Central memory CD8-positive, alpha-beta T cell (primary cell): Measurements from ENCODE around the gene GIPC3.
"Not testable (repeated sequence)": the region's sequence is repeated elsewhere in the genome, so short reads cannot be mapped to it uniquely, and the experiment has no call there.

Experiments
- ATAC-seq: fragments of 150-1000 bp; cut with Tn5 transposase; replicated peaks from 2 replicates; pipeline ENCODE4 v1.10.0; 2022; ENCODE audit warnings: mild to moderate bottlenecking, moderate FRiP score, moderate number of reproducible peaks; ENCODE audit not compliant: poor library complexity, severe bottlenecking; ENCODE audit errors: extremely low read depth
- DNase-seq, 2 donors: peaks; one replicate each; pipeline ENCODE4 v3.0.0; 2021; ENCODE audit warnings: low spot score in 2 of 2
- H3K27ac Mint-ChIP-seq: one replicate; pipeline ENCODE4 v1.8.0; 2022; ENCODE audit warnings: low read depth, mild to moderate bottlenecking, moderate library complexity, mixed read lengths
- H3K27me3 Mint-ChIP-seq: one replicate; pipeline ENCODE4 v1.8.0; 2022; ENCODE audit warnings: mixed read lengths
- H3K36me3 Mint-ChIP-seq: one replicate; pipeline ENCODE4 v1.8.0; 2022; ENCODE audit warnings: mild to moderate bottlenecking, moderate library complexity, mixed read lengths; ENCODE audit not compliant: insufficient read depth
- H3K4me1 Mint-ChIP-seq: one replicate; pipeline ENCODE4 v1.8.0; 2022; ENCODE audit warnings: mixed read lengths
- H3K4me3 Mint-ChIP-seq: one replicate; pipeline ENCODE4 v1.8.0; 2022; ENCODE audit warnings: mild to moderate bottlenecking, moderate library complexity, mixed read lengths
- H3K9me3 Mint-ChIP-seq: one replicate; pipeline ENCODE4 v1.8.0; 2022; ENCODE audit warnings: mixed read lengths

Gene GIPC3

DNA sequence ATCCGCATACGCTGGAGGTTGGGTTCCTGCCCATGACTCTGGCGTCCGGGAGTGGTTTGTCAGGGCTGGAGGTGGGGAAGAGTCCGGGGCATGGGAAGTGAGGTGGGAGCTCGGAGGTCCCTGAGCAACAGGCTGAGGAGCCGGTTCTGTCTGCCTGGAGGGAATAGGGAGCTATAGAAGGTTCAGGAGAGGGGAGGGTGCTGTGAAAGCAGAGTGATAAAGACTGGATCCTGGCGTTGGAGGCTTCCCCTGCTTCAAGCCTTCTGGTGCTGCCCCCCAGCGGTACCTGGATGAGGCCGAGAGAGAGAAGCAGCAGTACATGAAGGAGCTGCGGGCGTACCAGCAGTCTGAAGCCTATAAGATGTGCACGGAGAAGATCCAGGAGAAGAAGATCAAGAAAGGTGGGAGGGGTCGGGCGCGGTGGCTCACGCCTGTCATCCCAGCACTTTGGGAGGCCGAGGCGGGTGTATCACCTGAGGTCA, 10.0 kb upstream of the GIPC3 start:
- no peaks in the 10 kb centered on the region for H3K27me3 Mint-ChIP-seq
- peak overlapping the region; percentile 20 for H3K27ac Mint-ChIP-seq
- DNase-seq (no peak), ATAC-seq (no peak)
- no peak overlapping the region for H3K4me3 Mint-ChIP-seq
- no peaks in the 10 kb centered on the region for H3K9me3 Mint-ChIP-seq
- H3K4me1 Mint-ChIP-seq = no peaks in the 10 kb centered on the region
- peaks cover 8% of the 10 kb centered on the region for H3K36me3 Mint-ChIP-seq

DNA sequence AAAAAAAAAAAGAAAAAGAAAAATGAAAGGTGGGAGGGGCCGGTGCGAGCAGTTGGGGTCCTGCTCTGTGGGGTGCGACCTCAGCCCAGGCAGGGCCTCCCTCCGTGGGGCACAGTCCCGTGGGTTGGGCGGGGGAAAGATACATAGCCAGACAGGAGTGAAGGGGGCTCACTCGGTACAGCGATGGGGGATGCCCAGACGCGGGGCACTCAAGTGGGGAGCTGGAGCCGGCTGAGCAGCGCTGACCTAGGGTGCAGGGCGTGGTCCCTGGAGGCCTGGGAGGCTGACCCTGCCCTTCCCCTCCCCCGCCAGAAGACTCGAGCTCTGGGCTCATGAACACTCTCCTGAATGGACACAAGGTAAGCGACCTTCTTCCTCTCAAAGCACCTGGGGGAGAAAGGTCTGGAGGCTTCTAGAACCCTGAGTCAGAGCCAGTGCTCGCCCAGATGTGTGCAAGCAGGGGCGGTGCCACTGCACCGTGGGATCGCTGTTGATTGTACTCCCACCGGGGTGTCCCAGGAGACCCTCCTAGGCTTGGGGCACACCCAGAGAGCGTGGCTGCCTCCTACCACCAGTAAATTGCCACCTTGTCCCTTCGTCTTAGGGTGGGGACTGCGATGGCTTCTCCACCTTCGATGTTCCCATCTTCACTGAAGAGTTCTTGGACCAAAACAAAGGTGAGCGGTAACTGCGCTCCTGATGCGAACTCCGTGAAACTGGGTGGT, 9.2 kb upstream of the GIPC3 start:
- Mint-ChIP-seq H3K4me3 (no peak overlapping the region), H3K9me3 (no peaks in the 10 kb centered on the region), H3K27me3 (no peaks in the 10 kb centered on the region), H3K36me3 (peaks cover 8% of the 10 kb centered on the region), H3K4me1 (no peaks in the 10 kb centered on the region), H3K27ac (no peak overlapping the region)
- DNase-seq = no peak
- no peak for ATAC-seq

DNA sequence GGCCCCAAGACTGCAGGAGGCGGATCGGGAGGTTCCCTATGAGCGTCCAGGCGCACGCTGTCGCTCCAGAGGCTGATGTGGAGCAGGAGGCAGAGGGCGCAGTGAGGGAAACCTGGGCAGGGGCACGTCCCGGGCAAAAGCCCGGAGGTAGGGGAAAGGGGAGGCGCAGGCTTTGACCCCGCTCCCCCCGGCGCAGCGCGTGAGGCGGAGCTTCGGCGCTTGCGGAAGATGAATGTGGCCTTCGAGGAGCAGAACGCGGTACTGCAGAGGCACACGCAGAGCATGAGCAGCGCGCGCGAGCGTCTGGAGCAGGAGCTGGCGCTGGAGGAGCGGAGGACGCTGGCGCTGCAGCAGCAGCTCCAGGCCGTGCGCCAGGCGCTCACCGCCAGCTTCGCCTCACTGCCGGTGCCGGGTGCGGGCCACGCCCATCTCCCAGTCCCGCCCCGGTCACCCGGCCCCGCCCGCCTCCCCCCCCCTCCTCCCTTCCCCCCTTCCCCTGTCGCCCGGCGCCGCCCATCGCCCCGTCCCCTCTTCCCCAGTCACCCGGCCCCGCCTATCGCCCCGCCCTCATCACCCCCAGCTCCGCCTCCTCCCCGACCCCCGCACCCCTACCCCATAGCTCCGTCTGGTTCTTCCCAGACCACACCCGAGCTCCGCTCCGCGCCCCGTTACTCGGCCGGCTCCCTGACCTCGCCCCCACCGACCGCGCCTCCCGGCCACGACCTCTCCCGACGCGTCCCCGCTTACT, 8.4 kb upstream of the GIPC3 start:
- H3K27me3 Mint-ChIP-seq = no peaks in the 10 kb centered on the region
- no peak overlapping the region for H3K4me3 Mint-ChIP-seq
- no peak for DNase-seq
- H3K36me3 Mint-ChIP-seq = peaks cover 8% of the 10 kb centered on the region
- H3K4me1 Mint-ChIP-seq = no peaks in the 10 kb centered on the region
- no peak for ATAC-seq
- H3K9me3 Mint-ChIP-seq = no peaks in the 10 kb centered on the region
- no peak overlapping the region for H3K27ac Mint-ChIP-seq

DNA sequence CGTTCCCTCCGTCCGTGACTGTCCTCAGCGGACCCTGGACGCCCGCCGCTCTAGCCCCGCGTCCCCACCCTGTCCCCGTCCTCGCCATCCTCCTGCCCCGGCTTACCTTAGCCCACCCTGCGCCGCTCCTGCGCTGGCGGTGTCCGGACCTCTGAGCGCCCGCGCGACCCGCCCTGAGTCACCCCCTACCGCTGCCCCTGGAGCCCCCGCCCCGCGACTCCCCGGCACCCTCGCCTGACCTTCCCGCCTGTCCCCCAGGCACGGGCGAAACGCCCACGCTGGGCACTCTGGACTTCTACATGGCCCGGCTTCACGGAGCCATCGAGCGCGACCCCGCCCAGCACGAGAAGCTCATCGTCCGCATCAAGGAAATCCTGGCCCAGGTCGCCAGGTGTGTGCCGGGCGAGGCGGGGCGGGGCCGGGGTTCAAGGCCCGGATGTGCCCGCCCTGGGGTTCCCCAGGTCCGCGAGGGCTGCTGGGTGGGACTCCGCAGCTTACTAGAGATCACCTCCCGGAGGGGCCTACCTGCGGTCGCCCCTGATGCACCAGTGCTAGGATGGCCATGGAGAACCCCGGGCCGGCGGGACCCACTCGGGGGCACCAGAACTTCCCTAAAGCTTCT, 7.4 kb upstream of the GIPC3 start:
- Mint-ChIP-seq H3K27me3 (no peaks in the 10 kb centered on the region), H3K9me3 (no peaks in the 10 kb centered on the region), H3K27ac (no peak overlapping the region), H3K4me1 (no peaks in the 10 kb centered on the region), H3K36me3 (peaks cover 8% of the 10 kb centered on the region), H3K4me3 (no peak overlapping the region)
- ATAC-seq = no peak
- DNase-seq = no peak

DNA sequence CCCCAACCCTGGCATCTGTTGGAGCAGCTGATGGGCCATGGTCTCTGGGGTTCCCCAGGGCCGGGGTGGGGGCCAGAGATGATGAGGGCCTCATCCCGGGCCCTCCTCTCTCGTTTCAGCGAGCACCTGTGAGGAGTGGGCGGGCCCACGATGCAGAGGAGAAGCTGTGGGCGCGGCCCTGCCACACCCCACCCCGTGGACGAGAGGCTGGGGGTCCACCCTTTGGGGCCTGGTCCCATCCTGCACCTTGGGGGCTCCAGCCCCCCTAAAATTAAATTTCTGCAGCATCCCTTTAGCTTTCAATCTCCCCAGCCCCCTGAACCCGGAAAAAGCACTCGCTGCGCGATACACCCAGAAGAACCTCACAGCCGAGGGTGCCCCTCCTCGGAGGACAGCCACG, 6.9 kb upstream of the GIPC3 start:
- H3K4me3 Mint-ChIP-seq = no peak overlapping the region
- peaks cover 8% of the 10 kb centered on the region for H3K36me3 Mint-ChIP-seq
- no peak for DNase-seq
- no peak overlapping the region for H3K27ac Mint-ChIP-seq
- no peaks in the 10 kb centered on the region for H3K9me3 Mint-ChIP-seq
- no peaks in the 10 kb centered on the region for H3K27me3 Mint-ChIP-seq
- H3K4me1 Mint-ChIP-seq = no peaks in the 10 kb centered on the region
- no peak for ATAC-seq

DNA sequence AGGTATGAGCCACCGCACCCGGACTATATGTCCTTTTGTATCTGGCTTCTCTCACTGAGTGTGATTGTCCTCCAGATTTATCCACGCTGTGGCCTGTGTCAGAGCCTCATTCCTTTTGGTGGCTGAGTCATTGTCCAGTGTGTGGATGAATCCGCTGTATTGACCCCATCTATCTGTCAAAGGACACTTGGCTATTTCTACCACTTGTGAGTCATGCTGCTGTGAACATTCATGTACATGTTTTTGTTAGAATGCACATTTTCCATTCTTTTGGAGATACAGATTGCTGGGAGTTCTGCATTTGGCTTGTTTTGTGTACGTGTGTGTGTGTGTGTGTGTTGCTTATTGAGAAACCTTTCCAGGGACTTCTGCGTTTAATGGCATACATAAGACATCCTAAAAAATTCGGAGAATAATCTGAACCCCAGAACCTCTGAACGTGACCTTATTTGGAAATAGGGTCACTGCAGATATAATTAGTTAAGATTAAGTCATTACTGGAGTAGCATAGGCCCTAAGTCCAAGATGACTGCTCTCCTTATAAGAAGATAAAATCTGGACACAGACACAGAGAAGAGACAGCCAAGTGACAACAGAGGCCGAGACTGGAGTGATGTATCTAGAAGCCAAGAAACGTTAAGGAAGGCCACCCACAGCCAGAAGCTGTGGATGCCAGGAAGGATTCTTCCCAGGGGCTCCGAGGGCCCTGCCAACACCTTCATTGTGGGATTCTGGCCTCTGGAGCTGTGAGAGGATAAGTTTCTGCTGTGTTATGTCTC, 4.9 kb upstream of the GIPC3 start:
- Mint-ChIP-seq H3K27ac (no peak overlapping the region), H3K9me3 (no peaks in the 10 kb centered on the region), H3K4me1 (no peaks in the 10 kb centered on the region), H3K4me3 (no peak overlapping the region), H3K27me3 (no peaks in the 10 kb centered on the region), H3K36me3 (peaks cover 3% of the 10 kb centered on the region)
- DNase-seq = no peak
- no peak for ATAC-seq

DNA sequence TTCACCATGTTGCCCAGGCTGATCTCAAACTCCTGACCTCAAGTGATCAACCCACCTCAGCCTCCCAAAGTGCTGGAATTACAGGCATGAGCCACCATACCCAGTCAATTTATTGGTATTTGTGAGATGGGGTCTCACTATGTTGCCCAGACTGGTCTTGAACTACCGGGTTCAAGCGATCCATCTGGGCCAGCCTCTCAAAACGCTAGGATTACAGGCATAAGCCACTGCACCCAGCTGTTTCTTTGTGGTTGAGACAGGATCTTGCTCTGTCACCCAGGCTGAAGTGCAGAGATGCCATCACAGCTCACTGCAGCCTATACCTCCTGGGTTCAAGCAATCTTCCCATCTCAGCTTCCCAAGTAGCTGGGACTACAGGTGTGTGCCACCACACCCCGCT, 3.5 kb upstream of the GIPC3 start:
- not testable (repeated sequence) for H3K9me3 Mint-ChIP-seq, H3K4me3 Mint-ChIP-seq, ATAC-seq, H3K4me1 Mint-ChIP-seq, DNase-seq, H3K36me3 Mint-ChIP-seq, H3K27ac Mint-ChIP-seq, H3K27me3 Mint-ChIP-seq

DNA sequence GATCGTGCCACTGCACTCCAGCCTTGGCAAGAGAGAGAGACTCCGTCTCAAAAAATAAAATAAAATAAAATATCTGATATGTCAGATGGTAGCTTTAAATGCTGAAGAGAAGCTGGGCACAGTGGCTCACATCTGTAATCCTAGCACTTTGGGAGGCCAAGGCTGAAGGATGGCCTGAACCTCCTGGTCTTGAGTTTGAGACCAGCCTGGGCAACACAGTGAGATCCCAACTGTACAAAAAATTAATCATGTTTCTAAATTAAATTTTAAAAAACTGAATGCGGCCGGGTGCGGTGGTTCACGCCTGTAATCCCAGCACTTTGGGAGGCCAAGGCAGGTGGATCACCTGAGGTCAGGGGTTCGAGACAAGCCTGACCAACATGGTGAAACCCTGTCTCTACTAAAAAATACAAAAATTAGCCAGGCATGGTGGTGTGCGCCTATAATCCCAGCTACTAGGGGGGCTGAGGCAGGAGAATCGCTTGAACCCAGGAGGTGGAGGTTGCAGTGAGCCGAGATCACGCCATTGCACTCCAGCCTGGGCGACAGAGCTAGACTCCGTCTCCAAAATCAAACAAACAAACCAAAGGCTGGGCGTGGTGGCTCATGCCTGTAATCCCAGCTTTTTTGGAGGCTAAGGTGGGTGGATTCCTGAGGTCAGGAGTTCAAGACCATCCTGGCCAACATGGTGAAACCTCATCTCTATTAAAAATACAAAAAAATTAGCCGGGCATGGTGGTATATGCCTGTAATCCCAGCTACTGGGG, 1.1 kb upstream of the GIPC3 start:
- not testable (repeated sequence) for H3K9me3 Mint-ChIP-seq, H3K27ac Mint-ChIP-seq, H3K27me3 Mint-ChIP-seq, ATAC-seq, H3K4me1 Mint-ChIP-seq, H3K36me3 Mint-ChIP-seq, H3K4me3 Mint-ChIP-seq, DNase-seq

DNA sequence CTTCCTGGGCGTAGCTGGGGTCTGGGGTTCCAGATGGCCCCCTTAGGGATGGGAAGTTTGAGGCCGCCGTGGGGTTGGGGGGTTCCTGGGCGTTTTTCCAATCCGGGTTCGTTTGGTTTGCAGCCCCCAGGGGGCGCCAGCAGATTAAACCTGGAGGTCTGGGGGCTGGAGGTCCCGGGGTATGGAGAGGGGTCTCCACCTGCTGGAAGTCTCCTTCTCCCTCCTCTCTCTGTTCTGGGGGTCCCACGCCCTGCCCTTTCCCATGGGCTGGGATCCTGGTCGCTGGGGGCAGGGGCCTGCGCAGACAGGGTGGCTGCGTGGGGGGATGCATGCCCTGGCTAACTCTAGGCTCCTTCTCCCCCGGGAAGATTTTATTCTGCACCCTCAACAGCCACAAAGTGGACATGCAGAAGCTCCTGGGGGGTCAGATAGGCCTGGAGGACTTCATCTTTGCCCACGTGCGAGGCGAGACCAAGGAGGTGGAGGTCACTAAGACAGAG, 899 bp downstream of the GIPC3 start:
- Mint-ChIP-seq H3K27me3 (no peaks in the 10 kb centered on the region), H3K4me3 (no peak overlapping the region), H3K36me3 (no peaks in the 10 kb centered on the region), H3K9me3 (no peaks in the 10 kb centered on the region), H3K27ac (no peak overlapping the region), H3K4me1 (no peaks in the 10 kb centered on the region)
- ATAC-seq (no peak), DNase-seq (no peak)

DNA sequence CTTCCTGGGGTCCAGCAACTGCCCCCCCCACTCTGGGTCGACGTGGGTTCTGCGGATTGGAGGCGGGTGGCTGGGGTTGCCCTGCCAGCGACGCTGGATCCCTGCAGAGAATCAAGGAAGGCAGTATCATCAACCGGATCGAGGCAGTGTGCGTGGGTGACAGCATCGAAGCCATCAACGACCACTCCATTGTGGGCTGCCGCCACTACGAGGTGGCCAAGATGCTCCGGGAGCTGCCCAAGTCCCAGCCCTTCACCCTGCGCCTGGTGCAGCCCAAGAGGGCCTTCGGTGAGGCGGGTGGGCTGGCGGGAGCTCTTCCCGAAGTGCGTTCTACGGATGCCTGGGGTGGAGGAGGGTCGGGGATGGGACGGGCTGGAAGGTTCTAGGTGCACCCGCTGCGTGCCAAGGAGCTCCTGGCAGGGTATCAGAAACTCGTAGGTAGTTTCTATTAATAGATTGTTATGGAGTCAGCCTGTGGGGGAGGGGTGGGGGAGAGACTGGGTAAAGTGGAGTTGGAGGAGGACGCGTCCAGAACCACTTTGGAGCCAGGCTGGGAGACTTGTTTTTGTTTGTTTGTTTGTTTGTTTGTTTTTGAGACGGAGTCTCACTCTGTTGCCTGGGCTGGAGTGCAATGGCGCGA, 1.5 kb downstream of the GIPC3 start:
- no peaks in the 10 kb centered on the region for H3K36me3 Mint-ChIP-seq
- DNase-seq = no peak
- no peak overlapping the region for H3K4me3 Mint-ChIP-seq
- no peak overlapping the region for H3K27ac Mint-ChIP-seq
- no peaks in the 10 kb centered on the region for H3K27me3 Mint-ChIP-seq
- no peak for ATAC-seq
- H3K4me1 Mint-ChIP-seq = no peaks in the 10 kb centered on the region
- H3K9me3 Mint-ChIP-seq = no peaks in the 10 kb centered on the region

DNA sequence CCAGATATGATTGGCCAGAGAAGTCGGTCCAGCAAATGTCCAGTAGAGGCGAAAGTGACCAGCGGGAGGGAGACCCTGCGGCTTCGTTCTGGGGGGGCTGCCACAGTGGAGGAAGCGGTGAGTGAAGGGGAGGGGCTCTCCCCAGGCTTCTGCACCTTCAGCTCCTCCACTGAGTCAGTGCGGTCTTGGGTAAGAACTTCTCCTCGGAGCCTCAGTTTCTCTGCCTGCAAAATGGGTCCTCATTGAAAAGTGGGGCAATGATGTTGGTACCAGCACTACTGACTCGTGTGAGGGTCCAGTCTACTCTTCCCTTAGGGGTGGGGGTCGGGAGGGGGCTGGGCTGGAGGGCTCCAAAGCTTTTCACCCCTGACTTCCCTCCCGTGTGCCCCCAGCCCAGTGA, 4.2 kb downstream of the GIPC3 start:
- Mint-ChIP-seq H3K9me3 (no peaks in the 10 kb centered on the region), H3K27ac (no peak overlapping the region), H3K36me3 (no peaks in the 10 kb centered on the region), H3K27me3 (no peaks in the 10 kb centered on the region), H3K4me3 (no peak overlapping the region), H3K4me1 (no peaks in the 10 kb centered on the region)
- ATAC-seq (no peak), DNase-seq (no peak)
